Endothelial cell of umbilical vein (primary cell): ENCODE data around the gene ELMO1. TPM values are rescaled to one million over a fixed set of nuclear protein-coding genes. Genes with fewer than 3 reads are reported as not detected.

Source experiments
- BruUV-seq: library from RNA; stranded (reverse); fragments of 400-500 nt; replicated peaks from 2 replicates; lab custom pipeline; 2021; lab: Mats Ljungman, UMichigan
- CTCF ChIA-PET: fragments of 300-600, 350-600 bp; sonication (Branson Sonifier 250); formaldehyde crosslinking; loops from one replicate; lab custom pipeline; 2021; ENCODE audit warnings: antibody characterized with exemption, inconsistent platforms; lab: Charles Lee
- POLR2A ChIA-PET: fragments of 300-600, 350-600 bp; sonication (Branson Sonifier 250); formaldehyde crosslinking; loops from one replicate; lab custom pipeline; 2021; ENCODE audit warnings: antibody characterized with exemption, inconsistent platforms; lab: Charles Lee
- DNase-seq: peaks from one replicate; pipeline ENCODE4 v3.0.0-alpha.2; 2011; ENCODE audit warnings: low read depth, low spot score
- FAIRE-seq: peaks from 2 replicates; lab custom pipeline; 2011; peaks lifted over from hg19 to GRCh38; lab: Jason Lieb, UNC
- H2AFZ ChIP-seq: 2 replicates; pipeline ENCODE4 v1.6.0; 2012; ENCODE audit warnings: low read depth, low read length, control low read depth, inconsistent platforms
- H3K27ac ChIP-seq: 2 replicates; pipeline ENCODE4 v1.5.1; 2011; ENCODE audit warnings: low read depth, mild to moderate bottlenecking, control low read depth, low read length, moderate library complexity; ENCODE audit not compliant: insufficient read depth
- H3K27me3 ChIP-seq, 2 experiments: 2 replicates each; pipeline versions ENCODE4 v1.6.0 to v1.6.1; 2011; ENCODE audit warnings: low read length in 2 of 2, mixed read lengths in 1 of 2; ENCODE audit not compliant: control insufficient read depth in 2 of 2, insufficient read depth in 2 of 2
- H3K36me3 ChIP-seq, 2 experiments: 2 replicates in 1 of 2; 3 replicates in 1 of 2; pipeline ENCODE4 v1.5.1; 2011; ENCODE audit warnings: low read length in 2 of 2, mild to moderate bottlenecking in 1 of 2, moderate library complexity in 1 of 2; ENCODE audit not compliant: control insufficient read depth in 2 of 2, insufficient read depth in 2 of 2; ENCODE audit errors: extremely low read depth in 1 of 2
- H3K4me1 ChIP-seq: 3 replicates; pipeline ENCODE4 v1.5.1; 2011; ENCODE audit warnings: mild to moderate bottlenecking, low read length; ENCODE audit not compliant: control insufficient read depth, insufficient read depth; ENCODE audit errors: extremely low read depth
- H3K4me2 ChIP-seq: 2 replicates; pipeline ENCODE4 v1.6.1; 2011; ENCODE audit warnings: low read length, control low read depth, mixed read lengths; ENCODE audit not compliant: insufficient read depth
- H3K4me3 ChIP-seq, 3 experiments: fragments of 200-600 bp in 1 of 3; sonication (generic), shearing (Covaris generic) in 1 of 3; replicated peaks in 1 of 3; 2 replicates each; pipeline ENCODE4 v1.5.1; 2011 to 2016; ENCODE audit warnings: control low read depth in 3 of 3, low read length in 3 of 3, mild to moderate bottlenecking in 2 of 3, inconsistent platforms in 1 of 3, low read depth in 1 of 3, moderate library complexity in 1 of 3; ENCODE audit not compliant: insufficient read depth in 1 of 3
- H3K79me2 ChIP-seq: 2 replicates; pipeline ENCODE4 v1.6.0; 2012; ENCODE audit warnings: low read length, inconsistent platforms; ENCODE audit not compliant: control insufficient read depth, insufficient read depth
- H3K9ac ChIP-seq: replicated peaks from 2 replicates; pipeline ENCODE3; 2011; ENCODE audit warnings: low read length, control low read depth; ENCODE audit not compliant: insufficient read depth; ENCODE audit errors: extremely low read depth
- H3K9me1 ChIP-seq: replicated peaks from 3 replicates; pipeline ENCODE4 v1.6.0; 2011; ENCODE audit warnings: mild to moderate bottlenecking, low read length; ENCODE audit not compliant: control insufficient read depth, insufficient read depth; ENCODE audit errors: extremely low read depth
- H3K9me3 ChIP-seq: replicated peaks from 2 replicates; pipeline ENCODE4 v1.5.1; 2012; ENCODE audit warnings: low read length, inconsistent platforms; ENCODE audit not compliant: control insufficient read depth, insufficient read depth
- H4K20me1 ChIP-seq: replicated peaks from 2 replicates; pipeline ENCODE3; 2011; ENCODE audit warnings: mild to moderate bottlenecking, low read length; ENCODE audit not compliant: control insufficient read depth, insufficient read depth; ENCODE audit errors: extremely low read depth
- CTCF ChIP-seq, 2 donors: IDR thresholded peaks; 1 replicate in 1 of 2; 2 replicates in 1 of 2; pipeline ENCODE4 v1.5.1; 2011; ENCODE audit warnings: low read length in 2 of 2, mild to moderate bottlenecking in 2 of 2, moderate library complexity in 2 of 2, control low read depth in 1 of 2, inconsistent platforms in 1 of 2, low read depth in 1 of 2; ENCODE audit not compliant: insufficient read depth in 1 of 2; ENCODE audit errors: extremely low read depth in 1 of 2
- EZH2 ChIP-seq: IDR thresholded peaks from 2 replicates; pipeline ENCODE4 v1.6.1; 2012; ENCODE audit warnings: borderline replicate concordance, low read depth, mild to moderate bottlenecking, moderate library complexity, low read length, inconsistent platforms; ENCODE audit not compliant: severe bottlenecking
- FOS ChIP-seq: IDR thresholded peaks from 2 replicates; pipeline ENCODE4 v1.6.1; 2011; ENCODE audit warnings: mild to moderate bottlenecking, low read length, moderate library complexity, borderline replicate concordance; ENCODE audit not compliant: insufficient read depth
- GATA2 ChIP-seq: IDR thresholded peaks from 2 replicates; pipeline ENCODE4 v1.7.0; 2011; ENCODE audit warnings: low read depth, mild to moderate bottlenecking, moderate library complexity, mixed read lengths, low read length; ENCODE audit not compliant: insufficient read length, insufficient read depth
- JUN ChIP-seq: IDR thresholded peaks from 2 replicates; pipeline ENCODE4 v1.6.1; 2011; ENCODE audit warnings: borderline replicate concordance, low read depth; ENCODE audit not compliant: insufficient read length, insufficient read depth
- MAX ChIP-seq: IDR thresholded peaks from 2 replicates; pipeline ENCODE4 v1.6.1; 2011; ENCODE audit not compliant: insufficient read depth, insufficient read length
- MYC ChIP-seq: IDR thresholded peaks from one replicate; pipeline ENCODE4 v1.6.1; 2011; ENCODE audit warnings: mild to moderate bottlenecking, low read depth, low read length
- POLR2A ChIP-seq: IDR thresholded peaks from 2 replicates; pipeline ENCODE4 v1.6.1; 2012; ENCODE audit warnings: low read depth, mild to moderate bottlenecking, control low read depth, low read length
- POLR2AphosphoS5 ChIP-seq: IDR thresholded peaks from 2 replicates; pipeline ENCODE4 v1.6.1; 2012; ENCODE audit warnings: low read depth, mild to moderate bottlenecking, control low read depth, low read length, moderate library complexity; ENCODE audit not compliant: insufficient read depth
- dilution Hi-C: fragments of 300-500 bp; cut with MboI; formaldehyde crosslinking; loops from one replicate; pipeline ENCODE4 v1.15.0; 2019; ENCODE audit warnings: low sequenced_read_pairs; ENCODE audit not compliant: extremely low pct_ligation_motif_present
- intact Hi-C: fragments of 100-400 bp; cut with micrococcal nuclease; formaldehyde crosslinking; loops from one replicate; pipeline ENCODE4 v1.10.0; 2022
- polyA plus RNA-seq, 4 experiments: library from polyadenylated mRNA; depleted of rRNA in 3 of 4; stranded (reverse) in 3 of 4; unstranded in 1 of 4; fragments of >200 nt; gene quantifications; 2 replicates each; pipeline versions ENCODE4 v1.2.1 to v1.2.3, GENCODE V29; 2011 to 2012; ENCODE audit warnings: missing spikeins in 1 of 4
- total RNA-seq: library from RNA; stranded (reverse); gene quantifications from 2 replicates; pipeline ENCODE4 v1.2.3, GENCODE V29; 2021

ELMO1 gene
- total and polyA plus RNA-seq, 2 donors (not counting 3 experiments of a cell fraction or from before 2014, with no cell fraction given) = 17.0 to 30.6 TPM

DNA sequence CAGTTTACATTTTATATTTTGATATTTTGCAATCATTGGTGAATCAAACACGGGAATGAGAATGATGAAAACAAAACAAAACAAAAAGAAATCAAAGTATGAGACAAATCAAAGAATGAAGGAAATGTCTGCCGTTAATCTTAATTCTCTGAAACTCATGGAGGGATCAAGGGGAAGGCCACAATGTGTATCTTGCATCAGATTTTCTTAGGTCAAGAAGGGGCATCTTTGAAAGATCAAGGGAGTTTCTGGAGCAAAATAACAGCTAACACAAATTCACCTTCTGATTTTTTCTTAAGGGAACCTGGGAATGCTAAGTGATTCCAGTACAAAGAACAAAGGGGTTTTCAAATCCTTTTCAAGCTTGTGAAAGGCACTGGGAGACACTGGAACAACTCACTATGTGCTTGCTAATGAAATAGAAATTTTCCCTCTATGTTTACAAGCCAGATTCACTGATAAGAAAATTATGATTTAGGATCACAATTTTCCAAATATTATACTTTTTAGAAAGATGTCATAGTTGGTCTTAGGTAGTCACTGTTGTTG lies 402.1 kb downstream of the ELMO1 start:
- TF ChIP-seq MYC = no peak
- no peak for TF ChIP-seq GATA2
- no peak for TF ChIP-seq POLR2A
- TF ChIP-seq JUN = no peak
- TF ChIP-seq FOS = no peak
- H3K4me3 ChIP-seq = no peak overlapping the region
- no TSS peak for BruUV-seq
- H3K4me1 ChIP-seq = peaks cover 11% of the 10 kb centered on the region
- no peaks in the 10 kb centered on the region for H3K36me3 ChIP-seq
- no peak overlapping the region for H3K9ac ChIP-seq
- CTCF ChIA-PET = interaction anchor here (1.3 kb wide), 1 partner anchor 26 kb away, joined by 3 read pairs; no protein-coding TSS in a partner anchor
- H4K20me1 ChIP-seq = no peaks in the 10 kb centered on the region
- H3K9me3 ChIP-seq = no peaks in the 10 kb centered on the region
- no peak overlapping the region for H3K4me2 ChIP-seq
- POLR2A ChIA-PET = no interaction called here
- no peaks in the 10 kb centered on the region for H3K79me2 ChIP-seq
- H2AFZ ChIP-seq = no peak overlapping the region
- no peaks in the 10 kb centered on the region for H3K27me3 ChIP-seq
- FAIRE-seq = no peak
- dilution Hi-C loops = no loop called here
- no peak for DNase-seq
- no peaks in the 10 kb centered on the region for H3K9me1 ChIP-seq
- intact Hi-C loops = no loop called here
- H3K27ac ChIP-seq = no peak overlapping the region

GRCh38 chr7:37045681-37046179 lies 402.9 kb downstream of the ELMO1 start:
- Histone ChIP-seq H3K27ac (no peak overlapping the region), H3K9ac (no peak overlapping the region), H3K4me3 (no peak overlapping the region), H3K4me2 (no peak overlapping the region), H4K20me1 (no peaks in the 10 kb centered on the region), H3K9me1 (no peaks in the 10 kb centered on the region), H3K27me3 (no peaks in the 10 kb centered on the region), H3K4me1 (peaks cover 5% of the 10 kb centered on the region), H2AFZ (no peak overlapping the region), H3K9me3 (no peaks in the 10 kb centered on the region), H3K79me2 (no peaks in the 10 kb centered on the region), H3K36me3 (no peaks in the 10 kb centered on the region)
- ChIA-PET POLR2A (no interaction called here), CTCF (no interaction called here)
- intact Hi-C loops = no loop called here
- BruUV-seq = no TSS peak
- no peak for DNase-seq
- no peak for TF ChIP-seq MYC
- TF ChIP-seq POLR2AphosphoS5 = no peak
- TF ChIP-seq JUN = no peak
- TF ChIP-seq FOS = no peak
- no peak for TF ChIP-seq GATA2
- TF ChIP-seq POLR2A = no peak
- TF ChIP-seq MAX = no peak
- TF ChIP-seq CTCF (IDR thresholded peaks at IDR 0.05; ENCODE audit: extremely low read depth in 1 of 2, insufficient read depth in 1 of 2, low read depth in 1 of 2, low read length in 2 of 2) = no peak
- no peak for TF ChIP-seq EZH2
- dilution Hi-C loops = no loop called here
- no peak for FAIRE-seq
